H1 (cell line): ENCODE results near the gene TMEM121B. TPM values are rescaled to one million over a fixed set of nuclear protein-coding genes. Genes with fewer than 3 reads are reported as not detected.

ENCODE experiments used
- JUN ChIP-seq: IDR thresholded peaks from 2 replicates; pipeline ENCODE4 v1.6.1; 2011; ENCODE audit warnings: low read depth, mild to moderate bottlenecking, improper control_type of control experiment, low read length
- POLR2AphosphoS5 ChIP-seq: IDR thresholded peaks from 2 replicates; pipeline ENCODE4 v1.6.1; 2011; ENCODE audit warnings: low read depth, low read length
- SIRT6 ChIP-seq: IDR thresholded peaks from one replicate; pipeline ENCODE4 v1.7.1; 2012; ENCODE audit warnings: low read length, inconsistent platforms
- SIX5 ChIP-seq: IDR thresholded peaks from 2 replicates; pipeline ENCODE4 v1.6.1; 2011; ENCODE audit warnings: mild to moderate bottlenecking, low read depth, low read length
- TAF1 ChIP-seq: IDR thresholded peaks from 2 replicates; pipeline ENCODE4 v1.6.1; 2011; ENCODE audit warnings: mild to moderate bottlenecking, low read depth, low read length
- polyA plus RNA-seq, 7 experiments: library from polyadenylated mRNA; depleted of rRNA in 3 of 7; stranded (reverse) in 5 of 7; unstranded in 2 of 7; fragments of >200 nt in 5 of 7; fragments of 200-250 nt in 2 of 7; gene quantifications; 1 replicate in 5 of 7; 2 replicates in 1 of 7; 4 replicates in 1 of 7; pipeline versions ENCODE4 v1.2.1 to v1.2.3, GENCODE V29; 2011 to 2013; ENCODE audit warnings: missing spikeins in 2 of 7, mixed read lengths in 2 of 7
- total RNA-seq: library from RNA; stranded (reverse); fragmentation: NEBNext Ultra II Directional; extraction: Animal tissue kit (Norgen Biotek cat#: 25700); gene quantifications from 2 replicates; pipeline ENCODE4 v1.2.1, GENCODE V29; 2021
- TF ChIP-seq, protein P1 (sequence below): IDR thresholded peaks from 2 replicates; pipeline ENCODE4 v1.6.1; 2012; ENCODE audit warnings: low read length, inconsistent platforms
- TF ChIP-seq, protein P2 (sequence below): fragments of 300-600 bp; sonication (generic); IDR thresholded peaks from 2 replicates; pipeline ENCODE4 v1.7.1; 2012; ENCODE audit warnings: low read length, moderate library complexity, mild to moderate bottlenecking, inconsistent platforms; ENCODE audit not compliant: insufficient replicate concordance

Gene TMEM121B
- total and polyA plus RNA-seq, 2 of the 8 experiments (the other 6 are each of a cell fraction or from before 2014, with no cell fraction given), result 4.3 to 6.9 TPM

DNA sequence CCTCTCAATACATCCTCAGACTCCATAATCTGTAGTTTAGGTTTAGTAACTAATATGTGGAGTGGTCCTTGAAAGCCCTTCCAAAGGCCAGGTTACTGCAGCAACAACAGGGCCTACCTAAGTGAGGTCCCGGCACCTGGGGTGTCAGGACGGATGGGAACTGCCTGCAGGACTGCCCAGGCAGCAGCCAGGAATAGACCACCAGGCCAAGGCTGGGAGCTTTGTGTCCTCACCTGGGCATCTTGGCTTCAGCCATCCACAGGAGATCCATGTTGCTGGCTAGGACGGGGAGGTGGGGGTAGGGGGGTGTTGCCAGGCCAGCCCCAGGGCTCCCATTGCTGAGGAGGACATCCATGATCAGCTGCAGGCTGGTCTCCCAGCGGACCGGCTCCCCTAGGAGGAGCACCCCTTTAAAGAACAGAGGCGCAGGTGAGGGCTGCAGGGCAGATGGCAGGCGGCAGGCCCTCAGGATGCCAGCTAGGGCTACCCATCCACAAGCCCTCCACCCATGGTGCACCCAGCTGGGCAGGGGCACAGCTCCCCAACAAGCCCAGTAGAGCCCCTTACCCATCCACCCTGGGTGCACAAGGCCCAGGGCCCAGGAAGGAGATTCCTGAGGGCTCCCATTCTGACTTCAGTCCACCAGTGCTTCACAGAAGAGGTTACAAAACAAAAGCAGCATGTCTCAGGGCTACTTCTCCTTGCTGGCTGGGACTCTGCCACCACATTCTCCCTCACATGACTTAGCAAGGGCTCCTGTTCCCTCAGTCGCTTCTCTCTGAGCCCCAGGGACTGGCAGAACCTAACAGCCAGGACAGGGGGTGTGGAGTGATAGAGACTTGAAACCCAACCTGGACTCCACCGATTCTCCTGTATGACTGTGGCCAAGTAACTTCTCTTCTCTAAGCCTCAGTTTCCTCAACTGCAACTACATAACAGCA lies 19.9 kb upstream of the TMEM121B start (continued):
- TF ChIP-seq, protein P1, sequence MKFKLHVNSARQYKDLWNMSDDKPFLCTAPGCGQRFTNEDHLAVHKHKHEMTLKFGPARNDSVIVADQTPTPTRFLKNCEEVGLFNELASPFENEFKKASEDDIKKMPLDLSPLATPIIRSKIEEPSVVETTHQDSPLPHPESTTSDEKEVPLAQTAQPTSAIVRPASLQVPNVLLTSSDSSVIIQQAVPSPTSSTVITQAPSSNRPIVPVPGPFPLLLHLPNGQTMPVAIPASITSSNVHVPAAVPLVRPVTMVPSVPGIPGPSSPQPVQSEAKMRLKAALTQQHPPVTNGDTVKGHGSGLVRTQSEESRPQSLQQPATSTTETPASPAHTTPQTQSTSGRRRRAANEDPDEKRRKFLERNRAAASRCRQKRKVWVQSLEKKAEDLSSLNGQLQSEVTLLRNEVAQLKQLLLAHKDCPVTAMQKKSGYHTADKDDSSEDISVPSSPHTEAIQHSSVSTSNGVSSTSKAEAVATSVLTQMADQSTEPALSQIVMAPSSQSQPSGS, result no peak
- TF ChIP-seq SIRT6, result no peak
- no peak for TF ChIP-seq POLR2AphosphoS5
- TF ChIP-seq JUN, result no peak
- no peak for TF ChIP-seq TAF1
- TF ChIP-seq SIX5, result no peak
- TF ChIP-seq, protein P2, sequence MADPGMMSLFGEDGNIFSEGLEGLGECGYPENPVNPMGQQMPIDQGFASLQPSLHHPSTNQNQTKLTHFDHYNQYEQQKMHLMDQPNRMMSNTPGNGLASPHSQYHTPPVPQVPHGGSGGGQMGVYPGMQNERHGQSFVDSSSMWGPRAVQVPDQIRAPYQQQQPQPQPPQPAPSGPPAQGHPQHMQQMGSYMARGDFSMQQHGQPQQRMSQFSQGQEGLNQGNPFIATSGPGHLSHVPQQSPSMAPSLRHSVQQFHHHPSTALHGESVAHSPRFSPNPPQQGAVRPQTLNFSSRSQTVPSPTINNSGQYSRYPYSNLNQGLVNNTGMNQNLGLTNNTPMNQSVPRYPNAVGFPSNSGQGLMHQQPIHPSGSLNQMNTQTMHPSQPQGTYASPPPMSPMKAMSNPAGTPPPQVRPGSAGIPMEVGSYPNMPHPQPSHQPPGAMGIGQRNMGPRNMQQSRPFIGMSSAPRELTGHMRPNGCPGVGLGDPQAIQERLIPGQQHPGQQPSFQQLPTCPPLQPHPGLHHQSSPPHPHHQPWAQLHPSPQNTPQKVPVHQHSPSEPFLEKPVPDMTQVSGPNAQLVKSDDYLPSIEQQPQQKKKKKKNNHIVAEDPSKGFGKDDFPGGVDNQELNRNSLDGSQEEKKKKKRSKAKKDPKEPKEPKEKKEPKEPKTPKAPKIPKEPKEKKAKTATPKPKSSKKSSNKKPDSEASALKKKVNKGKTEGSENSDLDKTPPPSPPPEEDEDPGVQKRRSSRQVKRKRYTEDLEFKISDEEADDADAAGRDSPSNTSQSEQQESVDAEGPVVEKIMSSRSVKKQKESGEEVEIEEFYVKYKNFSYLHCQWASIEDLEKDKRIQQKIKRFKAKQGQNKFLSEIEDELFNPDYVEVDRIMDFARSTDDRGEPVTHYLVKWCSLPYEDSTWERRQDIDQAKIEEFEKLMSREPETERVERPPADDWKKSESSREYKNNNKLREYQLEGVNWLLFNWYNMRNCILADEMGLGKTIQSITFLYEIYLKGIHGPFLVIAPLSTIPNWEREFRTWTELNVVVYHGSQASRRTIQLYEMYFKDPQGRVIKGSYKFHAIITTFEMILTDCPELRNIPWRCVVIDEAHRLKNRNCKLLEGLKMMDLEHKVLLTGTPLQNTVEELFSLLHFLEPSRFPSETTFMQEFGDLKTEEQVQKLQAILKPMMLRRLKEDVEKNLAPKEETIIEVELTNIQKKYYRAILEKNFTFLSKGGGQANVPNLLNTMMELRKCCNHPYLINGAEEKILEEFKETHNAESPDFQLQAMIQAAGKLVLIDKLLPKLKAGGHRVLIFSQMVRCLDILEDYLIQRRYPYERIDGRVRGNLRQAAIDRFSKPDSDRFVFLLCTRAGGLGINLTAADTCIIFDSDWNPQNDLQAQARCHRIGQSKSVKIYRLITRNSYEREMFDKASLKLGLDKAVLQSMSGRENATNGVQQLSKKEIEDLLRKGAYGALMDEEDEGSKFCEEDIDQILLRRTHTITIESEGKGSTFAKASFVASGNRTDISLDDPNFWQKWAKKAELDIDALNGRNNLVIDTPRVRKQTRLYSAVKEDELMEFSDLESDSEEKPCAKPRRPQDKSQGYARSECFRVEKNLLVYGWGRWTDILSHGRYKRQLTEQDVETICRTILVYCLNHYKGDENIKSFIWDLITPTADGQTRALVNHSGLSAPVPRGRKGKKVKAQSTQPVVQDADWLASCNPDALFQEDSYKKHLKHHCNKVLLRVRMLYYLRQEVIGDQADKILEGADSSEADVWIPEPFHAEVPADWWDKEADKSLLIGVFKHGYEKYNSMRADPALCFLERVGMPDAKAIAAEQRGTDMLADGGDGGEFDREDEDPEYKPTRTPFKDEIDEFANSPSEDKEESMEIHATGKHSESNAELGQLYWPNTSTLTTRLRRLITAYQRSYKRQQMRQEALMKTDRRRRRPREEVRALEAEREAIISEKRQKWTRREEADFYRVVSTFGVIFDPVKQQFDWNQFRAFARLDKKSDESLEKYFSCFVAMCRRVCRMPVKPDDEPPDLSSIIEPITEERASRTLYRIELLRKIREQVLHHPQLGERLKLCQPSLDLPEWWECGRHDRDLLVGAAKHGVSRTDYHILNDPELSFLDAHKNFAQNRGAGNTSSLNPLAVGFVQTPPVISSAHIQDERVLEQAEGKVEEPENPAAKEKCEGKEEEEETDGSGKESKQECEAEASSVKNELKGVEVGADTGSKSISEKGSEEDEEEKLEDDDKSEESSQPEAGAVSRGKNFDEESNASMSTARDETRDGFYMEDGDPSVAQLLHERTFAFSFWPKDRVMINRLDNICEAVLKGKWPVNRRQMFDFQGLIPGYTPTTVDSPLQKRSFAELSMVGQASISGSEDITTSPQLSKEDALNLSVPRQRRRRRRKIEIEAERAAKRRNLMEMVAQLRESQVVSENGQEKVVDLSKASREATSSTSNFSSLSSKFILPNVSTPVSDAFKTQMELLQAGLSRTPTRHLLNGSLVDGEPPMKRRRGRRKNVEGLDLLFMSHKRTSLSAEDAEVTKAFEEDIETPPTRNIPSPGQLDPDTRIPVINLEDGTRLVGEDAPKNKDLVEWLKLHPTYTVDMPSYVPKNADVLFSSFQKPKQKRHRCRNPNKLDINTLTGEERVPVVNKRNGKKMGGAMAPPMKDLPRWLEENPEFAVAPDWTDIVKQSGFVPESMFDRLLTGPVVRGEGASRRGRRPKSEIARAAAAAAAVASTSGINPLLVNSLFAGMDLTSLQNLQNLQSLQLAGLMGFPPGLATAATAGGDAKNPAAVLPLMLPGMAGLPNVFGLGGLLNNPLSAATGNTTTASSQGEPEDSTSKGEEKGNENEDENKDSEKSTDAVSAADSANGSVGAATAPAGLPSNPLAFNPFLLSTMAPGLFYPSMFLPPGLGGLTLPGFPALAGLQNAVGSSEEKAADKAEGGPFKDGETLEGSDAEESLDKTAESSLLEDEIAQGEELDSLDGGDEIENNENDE, result no peak
